Heart left ventricle (tissue), 13 donors: ENCODE results near the gene MED31.
"Not testable (repeated sequence)": the region's sequence is repeated elsewhere in the genome, so short reads cannot be mapped to it uniquely, and the experiment has no call there.

ENCODE experiments used
- CTCF ChIP-seq, 12 donors: fragments of 200-600 bp; sonication (generic) in 4 of 12; IDR thresholded peaks; one replicate each; pipeline versions ENCODE4 v1.5.0 to v1.8.0; 2018 to 2022; ENCODE audit warnings: antibody characterized with exemption in 12 of 12, mild to moderate bottlenecking in 5 of 12
- POLR2A ChIP-seq, 2 donors: fragments of 450-650 bp; IDR thresholded peaks; one replicate each; pipeline ENCODE4 v1.6.1; 2017; ENCODE audit warnings: antibody characterized with exemption in 2 of 2, mild to moderate bottlenecking in 2 of 2, moderate library complexity in 2 of 2
- donor health status: ischemic (EF 13 %, LVEDD 7.1; RV severe dilation, severe dysfunction).
- donor health status: DM: no; HTN: yes; CAD: no.
- donor health status: DM: no; HTN: no; CAD: no.
- donor health status: ischemic (EF 25% LVEDD 6.9; RV normal size, moderate dysfunction).
- donor health status: ischemic (EF 25% LVEDD 5.7; RV mildly dilated, moderate dysfunction).
- donor health status: ischemic (EF 35%, LVEDD 5.7; RV mildly dilated, moderate dysfunction).
- donor health status: nonischemic (EF 11% LVEDD 7.7; RV severe dilation, severe dysfunction).
- donor health status: DM: yes; HTN: yes; CAD: no.
- donor health status: PGD.
- donor health status: ischemic (EF 29% LVEDD 5.4; RV normal size, mild dysfunction).
- donor health status: nonischemic (EF 23%, LVEDD 6.1; RV moderate dilation, normal function).

GRCh38 chr17:6655732-6656361 is 4.4 kb upstream of the MED31 start:
- TF ChIP-seq CTCF, POLR2A (IDR thresholded peaks at IDR 0.05): not testable (repeated sequence)
